SK-N-SH treated with all-trans-retinoic acid at 6 μM for 48 hours (cell line): ENCODE results near the gene ATP11A.

Experiments
- ARNTL ChIP-seq: fragments of 450-650 bp; formaldehyde crosslinking; IDR thresholded peaks from 2 replicates; pipeline ENCODE4 v1.5.0; 2020; ENCODE audit warnings: low read depth, mild to moderate bottlenecking, moderate library complexity, borderline replicate concordance
- BACH2 ChIP-seq: fragments of 250-450 bp; sonication (Bioruptor Pico); IDR thresholded peaks from 2 replicates; pipeline ENCODE4 v1.9.0; 2021; ENCODE audit warnings: mild to moderate bottlenecking, borderline replicate concordance
- CREB5 ChIP-seq: fragments of 250-450 bp; sonication (Bioruptor Pico); IDR thresholded peaks from 2 replicates; pipeline ENCODE4 v1.5.1; 2020; ENCODE audit warnings: low read depth, mild to moderate bottlenecking, moderate library complexity
- TSHZ2 ChIP-seq: fragments of 250-450 bp; sonication (Bioruptor Pico); IDR thresholded peaks from 2 replicates; pipeline ENCODE4 v1.5.0; 2020; ENCODE audit warnings: mild to moderate bottlenecking, moderate library complexity
- ZFP3 ChIP-seq: fragments of 250-450 bp; sonication (Bioruptor Pico); IDR thresholded peaks from 2 replicates; pipeline ENCODE4 v1.5.0; 2020; ENCODE audit warnings: mild to moderate bottlenecking, moderate library complexity
- ZNF8 ChIP-seq: fragments of 450-650 bp; formaldehyde crosslinking; IDR thresholded peaks from 2 replicates; pipeline ENCODE4 v1.5.0; 2020; ENCODE audit warnings: mild to moderate bottlenecking, moderate library complexity

DNA sequence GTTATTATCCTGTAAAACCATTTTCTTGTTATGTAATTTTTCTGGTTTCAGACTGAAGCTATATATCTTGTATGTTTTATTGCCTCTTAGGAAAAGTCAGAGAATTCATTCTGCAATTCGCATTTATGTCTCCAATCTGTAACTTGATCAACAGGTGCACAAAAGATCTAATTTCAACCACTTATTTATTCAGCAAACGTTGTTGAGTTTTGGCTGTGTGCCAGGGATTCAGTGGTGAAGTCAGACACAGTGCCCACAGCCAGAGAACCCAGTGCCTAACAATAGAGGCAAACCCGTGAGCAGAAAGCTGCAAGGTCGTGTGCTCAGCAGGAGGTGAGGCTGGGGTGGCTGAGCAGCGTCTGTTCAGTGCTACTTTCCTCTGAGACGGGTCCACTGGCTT, 159.7 kb downstream of the ATP11A start:
- TF ChIP-seq CREB5 (CRISPR knock-in tag) (no peak), ZNF8 (CRISPR knock-in tag) (no peak), ARNTL (CRISPR knock-in tag) (no peak), TSHZ2 (CRISPR knock-in tag) (no peak), ZFP3 (CRISPR knock-in tag) (no peak), BACH2 (CRISPR knock-in tag) (no peak)
